ENCODE results near the gene CD163.
"Not testable (repeated sequence)": the region's sequence is repeated elsewhere in the genome, so short reads cannot be mapped to it uniquely, and the experiment has no call there.

CD163 gene

DNA sequence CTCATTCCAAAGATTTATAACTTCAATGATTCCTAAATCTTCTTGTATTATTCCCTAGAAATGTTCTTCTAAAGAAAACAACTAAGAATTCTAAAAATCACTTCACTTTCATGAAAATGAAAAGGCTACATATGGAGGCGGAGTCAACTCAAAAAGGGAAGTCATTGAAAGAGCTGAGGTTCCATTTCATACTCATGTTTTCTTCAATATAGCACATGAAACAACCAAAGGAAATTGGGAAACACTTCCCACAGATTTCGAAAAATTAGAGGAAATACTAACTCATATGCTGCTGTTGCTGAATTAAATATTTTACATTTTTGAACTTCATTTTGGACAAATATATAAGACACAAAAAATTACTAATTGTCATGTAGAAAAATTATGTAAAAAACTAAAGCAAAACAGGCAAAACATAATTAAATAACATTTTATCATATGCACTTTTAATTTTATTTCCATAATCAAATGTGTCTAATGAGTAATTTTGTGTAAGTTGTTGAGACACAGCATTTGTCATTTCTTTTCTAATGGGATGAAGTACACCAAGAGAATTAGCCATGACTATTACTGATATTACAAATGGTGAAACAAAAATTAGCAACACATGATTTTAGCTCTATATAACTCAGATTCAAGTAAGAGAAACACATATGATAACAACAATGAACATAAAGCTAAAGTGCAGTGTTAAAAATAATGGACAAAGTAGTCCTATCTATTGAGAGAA lies at the start of gene CD163:
TSS of gene CD163 (minus strand) at position 92 of the 730 bp plus-strand sequence. CDS start at position 5, 87 bp downstream.
- DNase-seq: no peak

DNA sequence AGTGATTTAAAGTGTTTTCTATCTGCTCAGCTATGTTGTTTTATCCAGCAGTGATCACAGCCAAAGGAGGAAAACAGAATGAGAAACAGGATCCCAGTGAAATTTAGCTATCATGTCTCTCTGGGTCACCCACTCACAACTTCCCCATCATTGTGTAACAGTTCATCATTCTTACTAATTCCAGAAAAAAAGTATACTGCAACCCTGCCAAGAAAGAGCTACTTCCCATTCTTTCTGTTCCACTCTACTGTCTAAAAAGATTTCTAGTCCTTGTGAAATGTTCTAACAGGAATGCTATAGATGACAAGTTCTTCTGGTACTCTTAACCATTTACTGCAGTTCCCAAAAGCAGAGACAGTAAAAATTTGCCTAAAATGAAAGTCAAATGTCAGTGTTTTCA lies 39.2 kb upstream of the CD163 start:
- DNase-seq: no peak

DNA sequence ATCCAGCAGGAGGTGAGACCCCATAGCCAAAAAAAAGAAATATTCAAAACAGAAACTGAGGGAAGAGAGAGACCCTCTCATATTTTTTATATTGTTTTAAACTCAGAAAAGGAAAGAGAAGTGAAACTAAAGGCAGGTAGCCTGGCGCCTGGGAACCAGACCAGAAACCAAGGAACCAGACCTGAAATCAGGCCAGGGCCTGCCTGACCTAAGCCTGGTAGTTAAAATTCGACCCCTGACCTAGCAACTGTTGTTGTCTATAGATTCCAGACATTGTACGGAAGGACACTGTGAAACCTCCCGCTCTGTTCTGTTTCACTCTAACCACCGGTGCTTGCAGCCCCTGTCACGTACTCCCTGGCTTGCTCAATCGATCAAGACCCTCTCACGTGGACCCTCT lies 38.5 kb upstream of the CD163 start:
- no peak for DNase-seq

DNA sequence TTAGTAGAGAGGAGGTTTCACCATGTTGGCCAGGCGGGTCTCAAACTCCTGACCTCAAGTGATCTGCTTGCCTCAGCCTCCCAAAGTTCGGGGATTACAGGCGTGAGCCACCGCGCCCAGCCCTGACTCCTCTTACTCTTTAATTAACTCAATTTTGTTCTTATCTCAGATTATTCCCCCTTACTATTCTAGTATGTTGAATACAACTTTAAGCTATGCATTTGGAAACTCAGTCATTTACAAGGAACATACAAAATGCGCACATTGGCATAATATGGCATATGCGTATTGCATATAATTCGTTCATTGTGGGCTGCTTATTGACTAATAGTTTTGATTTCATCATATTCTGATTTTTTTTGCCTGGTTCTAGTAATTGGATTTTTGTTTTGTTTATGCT lies 10.8 kb upstream of the CD163 start:
- no peak for DNase-seq

DNA sequence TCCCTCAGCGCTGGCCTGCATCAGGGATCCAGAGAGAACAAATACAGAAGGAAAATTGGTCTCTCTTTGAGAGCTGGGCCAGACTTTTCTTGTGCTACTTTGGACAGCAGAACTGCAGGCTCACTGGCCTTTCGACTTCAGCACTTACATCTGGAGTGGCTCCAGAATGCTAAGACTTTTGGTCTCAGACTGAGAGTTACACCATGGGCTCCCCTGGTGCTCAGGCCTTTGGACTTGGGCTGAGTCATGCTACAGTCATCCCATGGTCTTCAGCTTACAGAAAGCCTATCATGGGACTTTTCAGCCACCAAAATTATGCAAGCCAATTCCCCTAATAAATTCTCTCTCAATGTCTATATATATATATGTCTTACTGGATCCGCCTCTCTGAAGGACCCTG lies 9.0 kb upstream of the CD163 start:
- no peak for DNase-seq

DNA sequence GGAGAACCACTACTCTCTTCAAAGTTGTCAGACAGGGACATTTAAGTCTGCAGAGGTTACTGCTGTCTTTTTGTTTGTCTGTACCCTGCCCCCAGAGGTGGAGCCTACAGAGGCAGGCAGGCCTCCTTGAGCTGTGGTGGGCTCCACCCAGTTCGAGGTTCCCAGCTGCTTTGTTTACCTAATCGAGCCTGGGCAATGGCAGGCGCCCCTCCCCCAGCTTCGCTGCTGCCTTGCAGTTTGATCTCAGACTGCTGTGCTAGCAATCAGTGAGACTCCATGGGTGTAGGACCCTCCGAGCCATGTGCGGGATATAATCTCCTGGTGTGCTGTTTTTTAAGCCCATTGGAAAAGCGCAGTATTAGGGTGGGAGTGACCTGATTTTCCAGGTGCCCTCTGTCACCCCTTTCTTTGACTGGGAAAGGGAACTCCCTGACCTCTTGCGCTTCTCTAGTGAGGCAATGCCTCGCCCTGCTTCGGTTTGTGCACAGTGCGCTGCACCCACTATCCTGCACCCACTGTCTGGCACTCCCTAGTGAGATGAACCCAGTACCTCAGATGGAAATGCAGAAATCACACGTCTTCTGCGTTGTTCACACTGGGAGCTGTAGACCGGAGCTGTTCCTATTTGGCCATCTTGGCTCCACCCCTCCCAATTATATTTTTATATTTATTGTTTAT lies 6.4 kb upstream of the CD163 start:
- not testable (repeated sequence) for DNase-seq

- no peak for DNase-seq
Measured at GRCh38 chr12:7502612-7503011, 965 bp downstream of the CD163 start.

DNA sequence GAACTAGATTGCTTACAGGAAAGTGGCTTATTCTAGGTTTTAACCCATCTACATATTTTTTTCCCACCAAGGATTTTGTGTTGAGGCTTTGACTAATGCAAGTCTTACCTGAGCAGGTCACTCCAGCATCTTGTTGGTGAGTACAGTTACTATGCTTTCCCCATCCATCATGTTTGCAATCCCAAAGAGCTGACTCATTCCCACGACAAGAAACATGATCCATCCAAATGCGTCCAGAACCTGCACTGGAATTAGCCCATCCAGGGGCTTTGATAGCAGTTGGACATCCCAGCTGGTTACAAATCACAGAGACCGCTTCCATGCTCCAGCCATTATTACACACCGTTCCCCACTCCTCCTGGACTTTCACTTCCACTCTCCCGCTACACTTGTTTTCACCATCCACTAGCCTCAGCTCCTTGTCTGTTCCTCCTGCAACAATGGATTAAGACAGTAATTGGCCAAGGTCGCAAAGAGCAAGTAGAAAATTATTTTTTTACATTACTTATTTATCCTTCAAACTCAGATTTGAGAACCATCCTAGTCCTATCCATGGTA lies 2.5 kb downstream of the CD163 start:
- DNase-seq: no peak

- no peak for DNase-seq
Measured at GRCh38 chr12:7499636-7500035, 3.9 kb downstream of the CD163 start.

GRCh38 chr12:7498809-7499208 lies 4.8 kb downstream of the CD163 start:
- no peak for DNase-seq

- DNase-seq: no peak
Measured at GRCh38 chr12:7497661-7498060, 5.9 kb downstream of the CD163 start.

GRCh38 chr12:7496451-7496850 lies 7.1 kb downstream of the CD163 start:
- DNase-seq: no peak

GRCh38 chr12:7495136-7495535 lies 8.4 kb downstream of the CD163 start:
- no peak for DNase-seq

- DNase-seq: no peak
Measured at GRCh38 chr12:7493006-7493405, 10.6 kb downstream of the CD163 start.

GRCh38 chr12:7486512-7486911 lies 17.1 kb downstream of the CD163 start:
- DNase-seq: no peak

GRCh38 chr12:7485095-7485494 lies 18.5 kb downstream of the CD163 start:
- DNase-seq: no peak

DNA sequence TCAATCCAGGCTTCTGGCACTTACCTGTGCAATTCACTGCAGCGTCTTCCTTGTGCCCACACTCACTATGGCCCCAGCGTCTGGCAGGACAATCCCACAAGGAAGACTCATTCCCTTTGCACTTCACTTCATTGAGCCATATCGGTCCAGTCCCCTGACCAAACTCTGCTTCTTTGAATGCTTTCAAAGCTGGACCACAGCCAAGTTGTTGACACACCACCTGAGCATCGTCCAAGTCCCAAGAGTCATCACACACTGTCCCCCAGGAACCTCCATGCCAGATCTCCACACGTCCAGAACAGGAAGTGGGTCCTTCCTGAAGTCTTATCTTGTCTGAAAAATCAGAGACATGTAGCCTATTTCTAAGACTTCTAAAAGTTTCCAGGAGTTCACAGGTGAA lies 20.2 kb downstream of the CD163 start:
- no peak for DNase-seq

DNA sequence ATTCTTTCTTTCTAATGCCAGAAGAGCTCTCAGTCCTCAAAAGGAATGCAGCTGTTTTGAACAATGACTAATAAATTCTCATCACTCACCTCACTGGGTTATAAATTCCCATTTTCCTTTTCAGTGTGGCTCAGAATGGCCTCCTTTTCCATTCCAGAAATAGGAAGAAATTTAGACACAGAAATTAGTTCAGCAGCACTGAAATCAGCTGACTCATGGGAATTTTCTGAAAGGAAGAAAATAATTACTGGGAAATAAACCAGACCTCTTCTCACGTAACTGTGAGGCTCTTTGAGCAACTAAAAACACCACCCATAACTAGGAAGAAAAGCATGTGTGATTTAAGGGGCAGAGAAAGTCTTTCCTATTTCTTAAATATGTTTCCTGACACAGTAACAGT lies 23.8 kb downstream of the CD163 start:
- DNase-seq: no peak

DNA sequence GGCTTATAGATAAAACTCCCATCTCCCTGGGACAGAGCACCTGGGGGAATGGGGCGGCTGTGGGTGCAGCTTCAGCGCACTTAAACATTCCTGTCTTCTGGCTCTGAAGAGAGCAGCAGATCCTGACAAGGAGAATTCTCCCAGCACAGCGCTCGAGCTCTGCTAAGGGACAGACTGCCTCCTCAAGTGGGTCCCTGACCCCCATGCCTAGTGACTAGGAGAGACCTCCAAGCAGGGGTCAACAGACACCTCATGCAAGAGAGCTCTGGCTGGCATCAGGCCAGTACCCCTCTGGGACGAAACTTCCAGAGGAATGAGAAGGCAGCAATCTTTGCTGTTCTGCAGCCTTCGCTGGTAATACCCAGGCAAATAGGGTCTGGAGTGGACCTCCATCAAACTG lies 31.5 kb downstream of the CD163 start:
- no peak for DNase-seq

DNA sequence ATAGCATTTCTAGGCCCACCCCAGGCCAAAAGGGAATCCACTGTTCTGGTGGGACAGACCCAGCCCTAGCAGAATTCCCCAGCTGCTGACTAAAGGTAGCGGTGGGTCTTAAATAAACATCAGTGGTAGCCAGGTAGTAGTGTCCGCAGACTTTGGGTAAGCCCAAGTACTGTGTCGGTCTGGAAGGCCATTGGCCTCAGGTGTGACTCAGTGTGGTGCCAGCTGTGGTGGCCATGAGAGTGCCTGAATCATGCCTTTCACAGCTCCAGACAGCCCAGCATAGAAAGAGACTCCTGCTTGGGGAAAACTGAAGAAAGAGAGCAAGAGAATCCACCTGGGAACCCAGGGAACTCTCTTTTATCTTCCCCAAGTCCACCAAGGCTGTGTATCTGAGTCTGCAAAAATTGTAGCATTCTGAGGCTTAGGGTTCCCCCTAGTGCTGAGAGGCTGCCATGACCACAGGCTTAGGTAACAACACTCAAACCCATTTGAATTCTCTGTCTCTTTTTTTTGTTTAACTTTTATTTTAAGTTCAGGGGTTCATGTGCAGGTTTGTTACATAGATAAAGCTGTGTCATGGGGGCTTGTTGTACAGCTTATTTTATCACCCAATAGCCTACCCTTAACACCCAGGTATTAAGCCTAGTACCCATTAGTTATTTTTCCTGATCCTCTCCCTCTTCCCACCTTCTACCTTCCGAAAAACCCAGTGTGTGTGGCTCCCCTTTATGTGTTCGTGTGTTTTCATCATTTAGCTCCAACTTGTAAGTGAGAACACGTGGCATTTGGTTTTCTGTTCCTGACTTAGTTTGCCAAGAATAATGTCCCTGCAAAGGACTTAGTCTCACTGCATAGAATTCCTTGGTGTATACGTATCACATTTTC lies 43.0 kb downstream of the CD163 start:
- peak; percentile 3 for DNase-seq

DNA sequence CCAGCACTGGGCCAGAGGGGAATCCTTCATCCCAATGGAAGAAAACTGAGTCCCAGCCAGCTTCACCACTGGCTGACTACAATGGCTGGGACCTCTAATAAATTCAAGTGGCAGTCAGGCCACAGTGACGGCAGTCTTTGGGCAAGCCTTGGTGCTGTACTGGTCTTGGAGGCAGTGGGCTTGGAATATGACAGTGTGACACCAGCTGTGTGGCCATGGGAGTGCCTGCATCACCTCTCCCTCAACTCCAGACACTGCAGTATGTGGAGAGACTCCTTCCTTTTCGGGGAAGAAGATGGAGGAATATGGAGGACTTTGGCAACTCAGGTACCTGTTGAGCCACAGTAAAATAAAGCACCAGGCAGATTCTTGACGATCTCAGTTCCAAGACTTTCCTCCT lies 43.6 kb downstream of the CD163 start:
- DNase-seq: no peak

DNA sequence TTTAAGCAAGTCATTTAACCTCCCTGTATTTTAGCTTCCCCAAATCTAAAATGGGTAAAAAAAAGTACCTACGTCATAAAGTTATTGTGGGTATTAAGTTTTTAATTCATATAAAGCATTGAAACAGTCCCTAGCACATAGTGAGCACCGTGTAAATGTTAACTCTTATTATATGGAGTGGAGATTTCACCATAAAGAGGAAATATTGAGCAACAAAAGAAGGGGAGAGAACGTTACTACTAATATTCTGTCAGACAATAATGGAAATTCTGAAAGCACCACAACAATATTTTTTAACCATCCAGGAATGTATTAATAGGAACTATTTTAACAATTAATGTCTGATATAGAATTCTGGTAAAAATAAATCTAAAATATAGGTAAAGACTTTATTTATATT lies 51.8 kb downstream of the CD163 start:
- no peak for DNase-seq

DNA sequence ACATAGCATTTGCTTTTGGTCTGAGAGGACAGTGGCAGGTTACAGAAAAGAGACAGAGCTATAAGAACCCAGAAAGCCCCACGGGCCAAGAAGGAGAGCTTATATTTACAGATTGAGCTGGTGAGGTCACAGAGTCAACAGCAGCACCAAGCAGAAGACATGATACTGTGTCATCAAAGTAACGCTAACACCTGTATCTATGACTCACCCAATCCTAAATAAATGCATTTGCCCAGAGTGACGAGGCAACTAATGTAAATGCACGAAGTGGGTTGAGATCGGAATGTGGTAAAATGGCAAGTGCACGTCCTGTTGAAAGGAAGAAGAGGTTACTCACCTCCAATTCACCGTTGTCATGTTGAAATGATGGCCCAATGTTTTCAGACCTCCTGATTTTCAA lies 52.9 kb downstream of the CD163 start:
- DNase-seq: peak; percentile 7
